ENCODE results near the gene CBLB. TPM values are rescaled to one million over a fixed set of nuclear protein-coding genes. Genes with fewer than 3 reads are reported as not detected.

CBLB gene
- total and polyA plus RNA-seq, 2 experiments from 2014 or later, result 20.5 to 47.7 TPM

- no peak for TF ChIP-seq ZNF331 (CRISPR knock-in tag; IDR thresholded peaks at IDR 0.05; ENCODE audit: low read depth)
Measured at GRCh38 chr3:105805404-105805803, 63.4 kb downstream of the CBLB start (continued).

GRCh38 chr3:105802118-105802706, 66.6 kb downstream of the CBLB start:
- Histone ChIP-seq H3K4me3 (no peak overlapping the region), H3K27me3 (ENCODE audit: insufficient read depth) (no peaks in the 10 kb centered on the region), H3K27ac (ENCODE audit: low read depth) (peak overlapping the region; percentile 24; the same call in 1 of the 2 replicates), H3K4me1 (ENCODE audit: insufficient read depth) (peaks cover 62% of the 10 kb centered on the region), H2AFZ (no peak overlapping the region), H3F3A (replicated peaks; ENCODE audit: low read depth) (no peaks in the 10 kb centered on the region), H3K9me2 (ENCODE audit: insufficient read depth) (no peaks in the 10 kb centered on the region), H3K36me3 (ENCODE audit: insufficient read depth) (no peaks in the 10 kb centered on the region), H3K79me2 (replicated peaks; ENCODE audit: insufficient read depth) (peaks cover 19% of the 10 kb centered on the region), H3K4me2 (0 out of 2 replicates have a peak overlapping the region, but pooled peaks have one; percentile 35), H4K20me1 (replicated peaks; ENCODE audit: insufficient read depth) (no peaks in the 10 kb centered on the region)
- H3K27me3 Mint-ChIP-seq (ENCODE audit: insufficient read depth, low read depth, poor library complexity), result no peaks in the 10 kb centered on the region
- DNase-seq (ENCODE audit: low spot score), result no peak
- no peak overlapping the region for H3K4me3 Mint-ChIP-seq
- no peaks in the 10 kb centered on the region for H3K36me3 Mint-ChIP-seq (ENCODE audit: low read depth)
- H3K27ac Mint-ChIP-seq, result peak overlapping the region; percentile 88
- H3K9me3 Mint-ChIP-seq, result no peaks in the 10 kb centered on the region
- peaks cover 52% of the 10 kb centered on the region for H3K4me1 Mint-ChIP-seq
- ATAC-seq, result no peak
- TF ChIP-seq CREB1 (CRISPR knock-in tag; IDR thresholded peaks at IDR 0.05; ENCODE audit: low read depth) (no peak), NANOG (IDR thresholded peaks at IDR 0.05; ENCODE audit: borderline replicate concordance) (no peak), ZNF114 (CRISPR knock-in tag; IDR thresholded peaks at IDR 0.05) (no peak)

GRCh38 chr3:105801397-105801796, 67.4 kb downstream of the CBLB start:
- ATAC-seq (no peak), DNase-seq (ENCODE audit: low spot score) (no peak)
- Histone ChIP-seq H3K9me2 (ENCODE audit: insufficient read depth) (no peaks in the 10 kb centered on the region), H2AFZ (no peak overlapping the region), H3K4me2 (peak overlapping the region; percentile 25; the same call in 1 of the 2 replicates), H3K27ac (ENCODE audit: low read depth) (no peak overlapping the region), H3K36me3 (ENCODE audit: insufficient read depth) (no peaks in the 10 kb centered on the region), H4K20me1 (replicated peaks; ENCODE audit: insufficient read depth) (no peaks in the 10 kb centered on the region), H3K27me3 (ENCODE audit: insufficient read depth) (no peaks in the 10 kb centered on the region), H3K79me2 (replicated peaks; ENCODE audit: insufficient read depth) (peaks cover 22% of the 10 kb centered on the region), H3K4me1 (ENCODE audit: insufficient read depth) (peaks cover 62% of the 10 kb centered on the region), H3F3A (replicated peaks; ENCODE audit: low read depth) (no peaks in the 10 kb centered on the region), H3K4me3 (no peak overlapping the region)
- Mint-ChIP-seq H3K4me3 (no peak overlapping the region), H3K36me3 (ENCODE audit: low read depth) (peaks cover 3% of the 10 kb centered on the region; the same call in 2 of the 3 replicates), H3K9me3 (no peaks in the 10 kb centered on the region), H3K27ac (peak overlapping the region; percentile 88), H3K27me3 (ENCODE audit: insufficient read depth, low read depth, poor library complexity) (no peaks in the 10 kb centered on the region), H3K4me1 (peaks cover 55% of the 10 kb centered on the region)
- TF ChIP-seq CREB1 (CRISPR knock-in tag; IDR thresholded peaks at IDR 0.05; ENCODE audit: low read depth) (no peak), ETS1 (IDR thresholded peaks at IDR 0.05) (no peak), NANOG (IDR thresholded peaks at IDR 0.05; ENCODE audit: borderline replicate concordance) (no peak), STAT1 (IDR thresholded peaks at IDR 0.05; ENCODE audit: unreplicated experiment) (no peak), ZNF462 (CRISPR knock-in tag; IDR thresholded peaks at IDR 0.05) (no peak), EZH2phosphoT487 (IDR thresholded peaks at IDR 0.05; ENCODE audit: unreplicated experiment) (no peak), ZNF114 (CRISPR knock-in tag; IDR thresholded peaks at IDR 0.05) (no peak), CTCF (conservative IDR thresholded peaks at IDR 0.05; ENCODE audit: low read depth in 2 of 2) (no peak), POLR2AphosphoS5 (IDR thresholded peaks at IDR 0.05; ENCODE audit: low read depth) (no peak), ZNF331 (CRISPR knock-in tag; IDR thresholded peaks at IDR 0.05; ENCODE audit: low read depth) (no peak)

Measured in GM23338 (cell line).